DND-41 (cell line): Measurements from ENCODE around the gene RABGAP1.

Source experiments
- ATAC-seq: fragments of 200-7000 bp; cut with Tn5 transposase; 3 replicates; pipeline ENCODE4 v1.9.1; 2021; ENCODE audit warnings: low read depth; ENCODE audit not compliant: insufficient read depth
- DNase-seq: peaks from one replicate; pipeline ENCODE4 v3.0.0-alpha.2; 2020
- H2AFZ ChIP-seq: 2 replicates; pipeline ENCODE4 v1.6.0; 2012; ENCODE audit warnings: low read depth, low read length
- H3K27ac ChIP-seq: 2 replicates; pipeline ENCODE4 v1.5.1; 2012; ENCODE audit warnings: low read length, inconsistent platforms
- H3K27me3 ChIP-seq: fragments of 200-600 bp; sonication (generic); 2 replicates; pipeline ENCODE4 v1.6.0; 2012; ENCODE audit warnings: low read length, mild to moderate bottlenecking, inconsistent platforms; ENCODE audit not compliant: insufficient read depth, poor library complexity
- H3K36me3 ChIP-seq: 2 replicates; pipeline ENCODE4 v1.5.1; 2012; ENCODE audit warnings: low read length, inconsistent platforms; ENCODE audit not compliant: insufficient read depth
- H3K4me1 ChIP-seq: 2 replicates; pipeline ENCODE4 v1.5.1; 2012; ENCODE audit warnings: mild to moderate bottlenecking, low read length; ENCODE audit not compliant: insufficient read depth
- H3K4me2 ChIP-seq: 2 replicates; pipeline ENCODE4 v1.6.0; 2012; ENCODE audit warnings: mild to moderate bottlenecking, moderate library complexity, low read length, inconsistent platforms; ENCODE audit not compliant: insufficient read depth
- H3K4me3 ChIP-seq, 2 experiments: fragments of 200-600 bp in 1 of 2; shearing (Covaris generic) in 1 of 2; 2 replicates each; pipeline ENCODE4 v1.5.1; 2012 to 2016; ENCODE audit warnings: inconsistent platforms in 2 of 2, low read length in 2 of 2, mild to moderate bottlenecking in 2 of 2, low read depth in 1 of 2, moderate library complexity in 1 of 2
- H3K79me2 ChIP-seq: 2 replicates; pipeline ENCODE4 v1.6.0; 2012; ENCODE audit warnings: low read length, inconsistent platforms; ENCODE audit not compliant: insufficient read depth
- H3K9ac ChIP-seq: 2 replicates; pipeline ENCODE4 v1.6.0; 2012; ENCODE audit warnings: low read depth, mild to moderate bottlenecking, inconsistent platforms, low read length, moderate library complexity
- H3K9me3 ChIP-seq: 2 replicates; pipeline ENCODE4 v1.5.1; 2012; ENCODE audit warnings: low read length, moderate library complexity, mild to moderate bottlenecking, inconsistent platforms; ENCODE audit not compliant: insufficient read depth, severe bottlenecking
- H4K20me1 ChIP-seq: 2 replicates; pipeline ENCODE4 v1.6.0; 2012; ENCODE audit warnings: low read length; ENCODE audit not compliant: insufficient read depth
- EZH2 ChIP-seq: IDR thresholded peaks from 3 replicates; pipeline ENCODE4 v1.6.1; 2012; ENCODE audit warnings: borderline replicate concordance, low read depth, mild to moderate bottlenecking, moderate library complexity, low read length, inconsistent platforms; ENCODE audit not compliant: severe bottlenecking
- TF ChIP-seq, protein P1 (sequence below): IDR thresholded peaks from 2 replicates; pipeline ENCODE4 v1.5.1; 2012; ENCODE audit warnings: borderline replicate concordance, low read length, moderate library complexity, mild to moderate bottlenecking; ENCODE audit not compliant: poor library complexity, severe bottlenecking; ENCODE audit errors: extremely low read depth

The RABGAP1 gene

GRCh38 chr9:123135430-123135829, 194.6 kb downstream of the RABGAP1 start:
- Histone ChIP-seq H3K4me1 (no peaks in the 10 kb centered on the region), H4K20me1 (no peaks in the 10 kb centered on the region), H3K79me2 (no peaks in the 10 kb centered on the region), H3K27me3 (no peaks in the 10 kb centered on the region), H3K36me3 (peaks cover 42% of the 10 kb centered on the region), H3K9me3 (no peaks in the 10 kb centered on the region), H3K9ac (no peak overlapping the region), H2AFZ (no peak overlapping the region), H3K4me3 (no peak overlapping the region), H3K4me2 (no peak overlapping the region), H3K27ac (no peak overlapping the region)
- DNase-seq = no peak
- no peak for ATAC-seq
- TF ChIP-seq, protein P1, sequence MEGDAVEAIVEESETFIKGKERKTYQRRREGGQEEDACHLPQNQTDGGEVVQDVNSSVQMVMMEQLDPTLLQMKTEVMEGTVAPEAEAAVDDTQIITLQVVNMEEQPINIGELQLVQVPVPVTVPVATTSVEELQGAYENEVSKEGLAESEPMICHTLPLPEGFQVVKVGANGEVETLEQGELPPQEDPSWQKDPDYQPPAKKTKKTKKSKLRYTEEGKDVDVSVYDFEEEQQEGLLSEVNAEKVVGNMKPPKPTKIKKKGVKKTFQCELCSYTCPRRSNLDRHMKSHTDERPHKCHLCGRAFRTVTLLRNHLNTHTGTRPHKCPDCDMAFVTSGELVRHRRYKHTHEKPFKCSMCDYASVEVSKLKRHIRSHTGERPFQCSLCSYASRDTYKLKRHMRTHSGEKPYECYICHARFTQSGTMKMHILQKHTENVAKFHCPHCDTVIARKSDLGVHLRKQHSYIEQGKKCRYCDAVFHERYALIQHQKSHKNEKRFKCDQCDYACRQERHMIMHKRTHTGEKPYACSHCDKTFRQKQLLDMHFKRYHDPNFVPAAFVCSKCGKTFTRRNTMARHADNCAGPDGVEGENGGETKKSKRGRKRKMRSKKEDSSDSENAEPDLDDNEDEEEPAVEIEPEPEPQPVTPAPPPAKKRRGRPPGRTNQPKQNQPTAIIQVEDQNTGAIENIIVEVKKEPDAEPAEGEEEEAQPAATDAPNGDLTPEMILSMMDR = no peak
- no peak for TF ChIP-seq EZH2

DNA sequence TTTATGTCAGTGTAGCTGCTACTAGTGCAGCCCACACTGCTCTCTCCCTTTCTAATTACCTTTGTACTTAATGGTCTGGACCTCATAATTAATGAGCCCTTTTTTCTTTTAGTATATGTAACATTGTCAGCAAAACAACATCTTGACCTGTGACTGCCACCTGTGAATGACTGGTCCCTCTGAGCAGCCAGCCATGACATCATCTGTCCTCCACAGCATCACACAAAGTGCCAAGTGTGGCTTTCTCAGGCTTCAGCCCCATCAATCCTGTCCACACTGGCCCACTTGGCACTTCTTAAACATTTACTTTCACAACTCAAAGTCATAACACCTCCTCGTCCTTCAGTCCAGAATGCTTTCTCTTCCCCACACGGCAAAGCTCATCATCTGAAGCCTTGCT, 197.3 kb downstream of the RABGAP1 start:
- TF ChIP-seq, protein P1 = no peak
- no peak for TF ChIP-seq EZH2
- peaks cover 21% of the 10 kb centered on the region; the same call in 1 of the 2 replicates for H3K36me3 ChIP-seq
- no peaks in the 10 kb centered on the region for H4K20me1 ChIP-seq
- H3K4me3 ChIP-seq = no peak overlapping the region
- DNase-seq (no peak), ATAC-seq (no peak)
- no peaks in the 10 kb centered on the region for H3K79me2 ChIP-seq
- H3K4me1 ChIP-seq = no peaks in the 10 kb centered on the region
- H2AFZ ChIP-seq = no peak overlapping the region
- no peaks in the 10 kb centered on the region for H3K27me3 ChIP-seq
- no peaks in the 10 kb centered on the region for H3K9me3 ChIP-seq
- H3K27ac ChIP-seq = no peak overlapping the region
- no peak overlapping the region for H3K4me2 ChIP-seq
- H3K9ac ChIP-seq = no peak overlapping the region

- Histone ChIP-seq H3K9me3 (no peaks in the 10 kb centered on the region), H3K36me3 (peaks cover 10% of the 10 kb centered on the region; the same call in 1 of the 2 replicates)
Measured at GRCh38 chr9:123149067-123149466, 208.2 kb downstream of the RABGAP1 start.

More at GRCh38 chr9:123149067-123149466, 208.2 kb downstream of the RABGAP1 start:
- DNase-seq (no peak), ATAC-seq (no peak)
- Histone ChIP-seq H3K4me1 (no peaks in the 10 kb centered on the region), H2AFZ (no peak overlapping the region), H4K20me1 (no peaks in the 10 kb centered on the region), H3K27ac (no peak overlapping the region), H3K9ac (no peak overlapping the region), H3K27me3 (no peaks in the 10 kb centered on the region), H3K4me3 (no peak overlapping the region), H3K79me2 (no peaks in the 10 kb centered on the region), H3K4me2 (no peak overlapping the region)
- no peak for TF ChIP-seq EZH2
- TF ChIP-seq, protein P1 = no peak
